ENCODE results near the gene BMP6.

The BMP6 gene

DNA sequence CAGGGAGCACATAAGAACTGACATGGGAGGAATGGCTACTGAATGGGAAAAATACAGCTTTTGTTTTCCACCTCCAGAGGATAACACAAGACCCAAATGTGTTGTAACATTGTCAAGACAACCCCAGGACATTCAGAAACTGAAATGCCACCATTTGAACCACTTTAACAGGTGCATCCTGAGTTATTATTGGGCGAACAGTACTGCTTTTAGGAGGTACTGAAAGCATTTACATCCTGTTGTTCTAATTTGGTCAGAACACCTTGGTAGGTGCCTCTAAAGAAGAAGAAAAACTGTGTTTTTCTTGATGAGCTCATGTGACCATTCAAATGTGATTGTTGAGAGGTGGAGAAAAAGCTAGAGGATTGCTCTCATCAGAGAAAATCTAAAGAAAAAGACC, 191.1 kb downstream of the BMP6 start:
- TF ChIP-seq, protein P1, sequence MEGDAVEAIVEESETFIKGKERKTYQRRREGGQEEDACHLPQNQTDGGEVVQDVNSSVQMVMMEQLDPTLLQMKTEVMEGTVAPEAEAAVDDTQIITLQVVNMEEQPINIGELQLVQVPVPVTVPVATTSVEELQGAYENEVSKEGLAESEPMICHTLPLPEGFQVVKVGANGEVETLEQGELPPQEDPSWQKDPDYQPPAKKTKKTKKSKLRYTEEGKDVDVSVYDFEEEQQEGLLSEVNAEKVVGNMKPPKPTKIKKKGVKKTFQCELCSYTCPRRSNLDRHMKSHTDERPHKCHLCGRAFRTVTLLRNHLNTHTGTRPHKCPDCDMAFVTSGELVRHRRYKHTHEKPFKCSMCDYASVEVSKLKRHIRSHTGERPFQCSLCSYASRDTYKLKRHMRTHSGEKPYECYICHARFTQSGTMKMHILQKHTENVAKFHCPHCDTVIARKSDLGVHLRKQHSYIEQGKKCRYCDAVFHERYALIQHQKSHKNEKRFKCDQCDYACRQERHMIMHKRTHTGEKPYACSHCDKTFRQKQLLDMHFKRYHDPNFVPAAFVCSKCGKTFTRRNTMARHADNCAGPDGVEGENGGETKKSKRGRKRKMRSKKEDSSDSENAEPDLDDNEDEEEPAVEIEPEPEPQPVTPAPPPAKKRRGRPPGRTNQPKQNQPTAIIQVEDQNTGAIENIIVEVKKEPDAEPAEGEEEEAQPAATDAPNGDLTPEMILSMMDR (IDR thresholded peaks at IDR 0.05; ENCODE audit: low read depth, low read length): no peak

DNA sequence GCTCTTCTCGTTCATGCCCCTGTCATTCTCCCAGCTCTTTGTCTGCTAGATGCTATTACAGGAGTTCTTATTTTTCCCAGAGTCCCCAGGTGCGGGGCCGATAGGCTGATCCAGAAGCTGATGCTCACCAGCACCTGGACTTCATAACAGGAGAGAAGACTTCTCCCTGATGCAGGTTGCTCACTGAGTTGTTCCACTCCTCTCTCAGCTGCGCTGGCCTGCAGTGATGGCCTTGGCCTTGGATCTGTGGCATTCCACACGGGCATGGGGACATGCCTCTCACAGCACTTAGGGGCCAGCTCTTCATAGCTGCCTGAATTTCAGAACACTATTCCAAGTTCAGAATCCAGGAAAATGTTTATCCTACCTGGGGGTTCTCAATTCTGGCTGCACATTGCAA, 191.8 kb downstream of the BMP6 start:
- TF ChIP-seq, protein P1 (IDR thresholded peaks at IDR 0.05; ENCODE audit: low read depth, low read length): no peak
- no peak for DNase-seq (ENCODE audit: extremely low read depth, low read depth)

More for the DNA sequence above, 191.1 kb downstream of the BMP6 start:
- no peak for DNase-seq (ENCODE audit: extremely low read depth, low read depth)

DNA sequence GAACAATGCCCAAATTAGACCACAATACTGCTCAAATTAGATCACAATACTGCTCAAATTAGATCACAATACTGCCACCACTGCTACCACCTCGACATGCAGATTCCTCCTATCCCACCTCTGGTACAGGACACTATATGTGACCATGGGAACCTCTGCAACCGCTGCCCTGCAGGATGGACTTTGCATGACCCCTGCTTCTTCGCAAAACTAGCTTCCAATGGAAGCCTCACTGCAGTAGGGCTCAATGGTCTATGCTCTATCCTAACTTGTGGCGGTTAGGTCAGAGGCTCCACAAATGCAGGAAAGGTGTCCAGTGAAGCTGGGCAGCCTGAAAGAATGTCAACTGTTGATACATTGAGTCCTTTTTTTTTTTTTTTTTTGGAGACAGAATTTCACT, 192.5 kb downstream of the BMP6 start:
- TF ChIP-seq, protein P1 (IDR thresholded peaks at IDR 0.05; ENCODE audit: low read depth, low read length): no peak
- no peak for DNase-seq (ENCODE audit: extremely low read depth, low read depth)

DNA sequence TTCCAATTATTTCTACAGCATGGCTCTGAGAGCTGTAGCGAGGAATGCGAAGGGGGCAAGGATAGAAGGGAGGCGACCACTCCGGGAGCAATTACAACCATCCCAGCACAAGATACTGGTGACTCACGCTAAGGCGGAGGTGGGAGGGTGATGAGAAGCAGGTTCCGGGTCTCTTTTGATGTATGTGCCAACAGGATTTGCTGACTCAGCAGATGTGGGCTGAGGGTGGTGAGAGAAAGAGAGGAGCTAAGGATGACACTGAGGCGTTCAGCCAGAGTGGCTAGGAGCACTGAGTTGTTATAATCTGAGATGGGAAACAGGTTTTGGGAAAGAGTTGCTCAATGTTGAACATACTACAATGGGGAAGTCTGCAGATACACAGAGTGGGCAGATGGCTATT, 194.0 kb downstream of the BMP6 start:
- TF ChIP-seq, protein P1 (IDR thresholded peaks at IDR 0.05; ENCODE audit: low read depth, low read length): no peak
- DNase-seq (ENCODE audit: extremely low read depth, low read depth): no peak

DNA sequence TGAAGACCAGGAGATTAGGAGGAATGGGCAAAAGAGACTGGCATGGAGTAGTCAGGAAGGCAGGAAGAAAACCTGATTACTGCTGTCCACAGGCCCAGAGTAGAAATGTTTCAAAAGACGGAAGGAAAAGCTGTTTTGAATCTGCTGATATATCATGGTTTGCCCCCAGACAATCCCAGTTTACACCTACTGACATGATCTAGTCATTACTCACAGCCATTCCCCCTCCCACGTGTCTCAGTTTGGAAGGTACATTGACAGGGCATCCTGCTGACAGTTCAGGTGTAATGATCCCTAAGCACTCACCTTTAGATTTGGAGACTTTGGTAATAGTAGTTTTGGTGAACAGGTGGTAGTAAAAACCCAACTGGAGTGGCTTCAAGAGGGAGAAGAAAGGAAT, 194.5 kb downstream of the BMP6 start:
- DNase-seq (ENCODE audit: extremely low read depth, low read depth): no peak
- TF ChIP-seq, protein P1 (IDR thresholded peaks at IDR 0.05; ENCODE audit: low read depth, low read length): no peak

DNA sequence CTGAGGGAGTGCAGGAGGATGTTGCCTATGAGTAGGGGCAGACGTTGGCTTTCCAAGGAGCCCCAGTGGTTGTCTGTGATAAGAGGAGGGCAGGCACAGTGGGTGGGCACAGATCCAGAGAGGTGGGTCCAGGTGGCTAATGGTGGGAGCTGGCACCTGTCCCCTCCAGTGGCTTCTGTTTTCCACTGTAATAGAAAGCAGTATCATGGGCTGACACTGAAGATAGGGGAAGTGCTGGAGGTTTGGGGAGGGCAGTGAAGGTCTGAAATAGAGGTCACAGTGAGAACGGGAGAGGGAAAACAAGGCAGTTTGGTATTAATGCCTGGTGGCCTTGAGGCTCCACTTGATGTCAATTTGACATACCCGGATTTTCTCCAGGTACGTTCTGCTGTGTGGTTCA, 195.1 kb downstream of the BMP6 start:
- TF ChIP-seq, protein P1 (IDR thresholded peaks at IDR 0.05; ENCODE audit: low read depth, low read length): no peak
- no peak for DNase-seq (ENCODE audit: extremely low read depth, low read depth)

DNA sequence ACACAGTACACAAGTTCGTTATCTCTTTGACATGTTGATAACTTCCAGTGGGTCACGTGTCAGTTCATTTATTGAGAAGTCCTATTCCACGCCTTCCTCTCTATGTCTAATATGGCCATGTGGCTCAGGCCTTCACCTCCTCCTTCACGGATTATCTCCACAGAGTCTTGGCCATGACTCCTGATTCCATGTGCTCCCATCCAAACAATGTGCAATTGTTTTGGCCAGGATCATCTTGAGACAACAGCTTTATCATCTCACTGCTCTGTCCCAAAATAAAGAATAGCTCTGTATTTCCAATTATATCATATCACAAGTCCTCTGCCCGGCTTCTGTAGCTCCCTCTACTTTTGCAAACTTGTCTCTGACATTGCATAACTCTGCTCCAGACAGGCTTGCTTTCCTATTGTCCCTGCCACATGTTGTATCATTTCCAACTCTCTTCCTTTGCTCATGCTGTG, 195.8 kb downstream of the BMP6 start:
- no peak for DNase-seq (ENCODE audit: extremely low read depth, low read depth)
- TF ChIP-seq, protein P1 (IDR thresholded peaks at IDR 0.05; ENCODE audit: low read depth, low read length): no peak

Data from AG09319 (cell line).